GM19025 (cell line): ENCODE results near the gene ARID5B.

Experiments used
- ATAC-seq: cut with Tn5 transposase; IDR thresholded peaks from one replicate; pipeline ENCODE4 v1.9.1; 2021; ENCODE audit warnings: mild to moderate bottlenecking, low read depth, moderate library complexity; ENCODE audit not compliant: unreplicated experiment

The ARID5B gene

GRCh38 chr10:61936770-61937169 is 35.3 kb downstream of the ARID5B start:
- ATAC-seq: no peak

GRCh38 chr10:61937631-61938351 is 36.3 kb downstream of the ARID5B start:
- no peak for ATAC-seq

GRCh38 chr10:61939902-61940301 is 38.4 kb downstream of the ARID5B start:
- ATAC-seq: no peak

- no peak for ATAC-seq
Observed at GRCh38 chr10:61941202-61941681, 39.7 kb downstream of the ARID5B start.

- ATAC-seq: no peak
Observed at GRCh38 chr10:61942604-61943461, 41.3 kb downstream of the ARID5B start.

GRCh38 chr10:61943674-61944378 is 42.3 kb downstream of the ARID5B start:
- no peak for ATAC-seq

- no peak for ATAC-seq
Observed at GRCh38 chr10:61944410-61945147, 43.1 kb downstream of the ARID5B start.

- ATAC-seq: no peak
Observed at GRCh38 chr10:61949687-61950086, 48.2 kb downstream of the ARID5B start.

GRCh38 chr10:61950449-61951143 is 49.1 kb downstream of the ARID5B start:
- ATAC-seq: no peak

- ATAC-seq: no peak
Observed at GRCh38 chr10:61951144-61951483, 49.6 kb downstream of the ARID5B start.

GRCh38 chr10:61952028-61952674 is 50.7 kb downstream of the ARID5B start:
- ATAC-seq: no peak

GRCh38 chr10:61953183-61953582 is 51.7 kb downstream of the ARID5B start:
- no peak for ATAC-seq

- no peak for ATAC-seq
Observed at GRCh38 chr10:61957806-61958205, 56.3 kb downstream of the ARID5B start.

- ATAC-seq: no peak
Observed at GRCh38 chr10:61958311-61958710, 56.8 kb downstream of the ARID5B start.

GRCh38 chr10:61958805-61959204 is 57.3 kb downstream of the ARID5B start:
- ATAC-seq: no peak

GRCh38 chr10:61959814-61960213 is 58.3 kb downstream of the ARID5B start:
- no peak for ATAC-seq

GRCh38 chr10:61960396-61961120 is 59.1 kb downstream of the ARID5B start:
- ATAC-seq: no peak

GRCh38 chr10:61961278-61961677 is 59.8 kb downstream of the ARID5B start:
- peak; percentile 48 for ATAC-seq

GRCh38 chr10:61962971-61963370 is 61.5 kb downstream of the ARID5B start:
- no peak for ATAC-seq
